EL (cell line): ENCODE results near the gene CUTC.
A peak's percentile ranks its signal among the peaks of the same experiment; 100 is the strongest.

Experiments
- DNase-seq: peaks from one replicate; pipeline ENCODE4 v3.0.0-alpha.2; 2016

CUTC gene

DNA sequence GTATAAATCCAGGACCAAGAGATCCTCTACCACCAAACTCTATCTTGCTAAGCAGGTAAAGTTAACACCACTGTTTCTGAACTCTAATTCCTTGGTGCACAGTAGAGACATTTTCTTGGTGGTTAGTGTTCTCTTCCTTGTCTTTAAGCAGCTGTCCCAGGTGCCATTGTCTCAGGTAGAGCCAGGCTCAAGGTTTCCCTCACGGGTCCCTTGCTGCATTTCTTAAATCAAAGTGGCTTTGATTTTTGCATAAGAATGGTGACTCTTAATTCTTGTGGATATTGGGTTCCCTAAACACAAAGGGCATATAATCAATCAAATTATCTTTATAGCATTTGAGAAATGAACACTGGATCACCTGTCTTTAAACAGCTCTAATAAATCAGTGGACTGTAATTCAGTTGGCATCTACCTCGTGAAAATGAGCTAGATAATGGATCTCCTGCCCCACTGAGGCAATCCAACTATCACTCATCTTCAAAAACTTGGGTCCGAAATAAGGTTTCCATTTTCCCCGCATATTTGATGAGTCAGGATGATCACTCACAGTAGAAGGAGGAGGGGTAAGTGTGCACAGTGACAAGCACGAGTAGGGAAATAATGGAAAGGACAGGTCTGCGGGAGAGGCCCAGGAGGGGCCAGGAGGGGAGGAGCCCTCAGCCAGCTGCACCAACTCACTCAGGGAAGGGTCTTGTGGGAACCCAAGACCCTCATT, 52.9 kb downstream of the CUTC start:
- peak; percentile 60 for DNase-seq

DNA sequence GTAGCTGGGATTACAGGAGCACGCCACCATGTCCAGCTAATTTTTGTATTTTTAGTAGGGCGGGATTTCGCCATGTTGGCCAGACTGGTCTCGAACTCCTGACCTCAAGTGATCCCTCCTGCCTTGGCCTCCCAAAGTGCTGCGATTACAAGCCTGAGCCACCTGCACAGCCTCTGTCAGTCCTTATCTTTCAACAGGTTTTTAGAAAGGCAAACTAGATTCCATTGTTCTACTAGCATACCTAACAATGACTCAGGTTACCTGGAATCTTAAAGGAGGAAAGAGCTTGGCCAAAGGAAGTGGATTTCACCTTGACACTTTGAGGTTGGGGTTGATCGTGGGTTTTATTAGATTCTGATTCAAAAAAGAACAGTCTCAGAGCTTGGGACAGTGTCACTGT, 53.6 kb downstream of the CUTC start:
- no peak for DNase-seq

DNA sequence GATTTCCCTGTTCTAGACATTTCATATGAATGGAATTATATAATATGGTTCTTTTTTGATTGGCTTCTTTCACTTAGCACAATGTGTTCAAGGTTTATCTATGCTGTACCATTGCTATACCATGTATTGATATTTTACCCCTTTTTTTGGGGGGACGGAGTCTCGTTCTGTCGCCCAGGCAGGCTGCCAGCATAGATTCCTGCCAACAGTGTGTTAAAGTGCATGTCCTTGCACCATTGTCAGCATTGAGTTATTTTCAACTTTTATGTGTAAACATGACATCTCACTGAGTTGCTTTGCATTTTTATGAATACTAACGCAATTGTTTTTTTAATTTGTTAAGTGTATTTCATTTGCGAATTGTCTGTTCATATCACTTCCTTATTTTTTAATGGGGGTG, 55.3 kb downstream of the CUTC start:
- DNase-seq: no peak

DNA sequence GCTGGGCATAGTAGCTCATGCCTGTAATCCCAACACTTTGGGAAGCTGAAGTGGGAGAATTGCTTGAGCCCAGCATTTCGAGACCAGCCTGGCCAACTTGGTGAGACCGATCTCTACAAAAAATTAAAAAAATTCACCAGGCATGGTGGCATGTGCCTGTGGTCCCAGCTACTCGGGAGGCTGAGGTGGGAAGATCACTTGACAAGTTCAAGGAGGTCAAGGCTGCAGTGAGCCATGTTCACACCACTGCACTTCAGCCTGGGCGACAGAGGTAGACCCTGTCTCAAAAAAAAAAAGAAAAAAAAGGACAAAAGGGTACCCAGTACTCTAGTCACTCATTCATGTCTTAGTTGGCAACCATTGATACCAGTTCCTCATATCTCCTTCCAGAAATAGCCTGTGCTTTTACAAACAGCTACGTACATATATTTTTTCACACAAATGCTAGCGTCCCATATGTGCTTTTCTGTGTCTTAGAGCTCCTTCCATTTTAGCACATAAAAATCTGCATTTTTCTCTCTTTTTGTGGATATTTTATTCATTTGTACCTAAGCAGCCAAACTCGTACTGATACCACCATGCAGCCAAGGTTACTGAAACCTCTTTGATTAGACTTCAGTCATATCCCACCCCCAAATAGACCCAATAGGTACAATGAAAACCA, 55.9 kb downstream of the CUTC start:
- DNase-seq: no peak

DNA sequence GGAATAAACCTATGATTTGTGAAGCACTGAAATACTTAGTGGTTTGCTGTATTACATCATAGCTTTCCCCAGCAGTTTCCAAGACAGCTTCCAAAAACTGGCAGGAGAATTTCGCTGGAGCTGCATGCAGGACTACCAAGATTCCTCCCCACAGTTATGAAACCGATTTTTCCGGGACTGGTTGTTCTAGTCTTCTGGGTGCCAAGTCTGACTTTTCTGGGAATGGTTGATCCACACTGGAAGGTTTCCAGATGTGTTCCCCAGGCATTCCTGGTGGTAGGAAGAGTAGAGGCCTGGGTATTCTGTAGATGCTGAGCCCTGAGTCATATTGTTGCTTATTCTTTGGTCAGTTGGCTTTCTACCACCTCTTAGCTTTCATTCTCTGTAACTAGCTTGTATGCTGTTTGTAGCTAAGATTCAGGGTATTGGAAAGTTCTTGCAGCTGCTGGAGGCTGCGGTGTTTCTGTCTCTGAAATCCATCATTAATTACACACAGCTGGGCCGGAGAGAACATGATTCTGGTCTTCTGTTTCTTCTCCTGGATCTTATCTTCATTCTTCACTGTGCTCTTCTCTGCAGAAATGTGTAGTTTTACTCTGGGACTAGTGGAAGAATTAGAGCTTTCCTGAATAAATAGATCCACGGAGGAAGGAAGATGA, 56.7 kb downstream of the CUTC start:
- peak; percentile 76 for DNase-seq

DNA sequence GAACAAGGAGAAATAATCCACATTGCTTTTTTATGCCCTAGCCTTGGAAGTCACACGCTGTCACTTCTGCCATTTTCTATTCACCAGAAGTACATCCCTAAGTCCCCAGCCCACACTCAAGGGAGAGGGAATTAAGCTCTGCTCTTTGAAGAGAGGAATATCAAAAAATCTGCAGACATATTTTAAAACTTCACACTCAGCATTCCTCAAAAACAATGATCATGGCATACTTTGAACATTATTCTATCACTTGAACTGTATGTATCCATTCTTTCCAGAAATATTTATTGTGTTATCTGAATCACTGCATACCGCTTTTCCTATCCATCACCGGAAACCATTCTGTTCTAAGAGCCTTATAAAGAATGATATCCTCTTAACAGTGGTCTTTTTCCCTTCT, 59.8 kb downstream of the CUTC start:
- no peak for DNase-seq

DNA sequence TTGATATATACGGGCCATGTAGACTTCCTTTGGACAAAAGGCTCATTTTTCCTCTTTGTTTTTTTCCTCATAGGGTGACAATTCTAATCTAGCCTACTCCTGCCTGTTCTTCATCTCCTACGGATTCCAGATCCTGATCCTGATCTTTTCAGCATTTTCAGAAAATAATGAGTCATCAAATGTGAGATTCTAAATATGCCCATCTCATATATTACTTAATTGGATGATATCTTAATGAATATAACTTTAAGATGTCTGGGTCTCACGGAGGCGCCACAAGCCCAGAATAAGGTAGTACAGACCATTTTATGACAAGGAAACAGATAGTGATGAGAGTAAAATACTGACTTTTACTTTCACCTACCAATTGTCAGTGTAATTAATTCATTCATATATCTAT, 61.8 kb downstream of the CUTC start:
- no peak for DNase-seq

DNA sequence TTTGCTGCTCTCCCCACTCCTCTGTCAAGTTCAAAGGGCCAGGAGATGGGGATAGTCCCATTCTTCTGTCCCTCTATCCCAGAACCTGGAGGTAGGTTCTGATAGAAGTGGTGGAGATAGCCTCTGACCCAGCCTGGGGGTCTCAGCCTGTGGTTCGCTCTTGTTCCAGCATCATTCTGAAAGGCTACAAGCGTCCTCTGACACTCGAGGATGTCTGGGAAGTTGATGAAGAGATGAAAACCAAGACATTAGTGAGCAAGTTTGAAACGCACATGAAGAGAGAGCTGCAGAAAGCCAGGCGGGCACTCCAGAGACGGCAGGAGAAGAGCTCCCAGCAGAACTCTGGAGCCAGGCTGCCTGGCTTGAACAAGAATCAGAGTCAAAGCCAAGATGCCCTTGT, 64.9 kb downstream of the CUTC start:
- no peak for DNase-seq

DNA sequence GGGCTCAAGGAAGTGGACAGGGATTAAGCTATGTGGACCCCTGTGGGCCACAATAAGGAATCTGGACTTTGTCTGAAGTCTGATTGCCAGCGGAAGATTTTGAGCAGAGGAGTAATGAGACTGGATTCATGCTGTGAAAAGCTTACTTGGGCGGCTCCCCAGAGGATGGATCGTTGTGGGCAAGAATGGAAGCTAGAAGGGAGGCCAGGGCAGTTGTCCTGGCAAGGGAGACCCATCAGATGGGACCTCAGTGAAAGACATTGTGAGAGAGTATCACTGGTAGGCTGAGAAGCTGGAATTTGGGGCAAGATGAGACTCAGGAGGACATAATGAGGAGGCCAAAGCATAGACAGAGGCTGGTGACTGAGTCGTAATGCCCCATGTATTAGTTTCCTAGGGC, 66.0 kb downstream of the CUTC start:
- DNase-seq: no peak

DNA sequence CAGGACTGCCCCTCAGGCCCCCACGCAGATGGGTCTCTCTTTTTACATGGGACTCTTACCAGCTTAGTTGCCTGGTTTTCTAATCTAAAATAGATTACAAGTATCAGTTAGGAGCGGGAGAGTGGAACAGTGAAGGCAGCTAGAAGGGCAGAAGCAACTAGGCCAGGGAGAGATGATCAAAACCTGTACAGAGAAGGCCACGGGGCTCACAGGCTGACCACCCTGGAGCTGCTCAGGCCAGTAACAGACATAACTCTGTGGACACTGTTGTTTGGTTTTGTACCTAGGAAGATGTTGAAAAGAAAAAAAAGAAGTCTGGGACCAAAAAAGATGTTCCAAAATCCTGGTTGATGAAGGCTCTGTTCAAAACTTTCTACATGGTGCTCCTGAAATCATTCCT, 66.9 kb downstream of the CUTC start:
- DNase-seq: no peak

DNA sequence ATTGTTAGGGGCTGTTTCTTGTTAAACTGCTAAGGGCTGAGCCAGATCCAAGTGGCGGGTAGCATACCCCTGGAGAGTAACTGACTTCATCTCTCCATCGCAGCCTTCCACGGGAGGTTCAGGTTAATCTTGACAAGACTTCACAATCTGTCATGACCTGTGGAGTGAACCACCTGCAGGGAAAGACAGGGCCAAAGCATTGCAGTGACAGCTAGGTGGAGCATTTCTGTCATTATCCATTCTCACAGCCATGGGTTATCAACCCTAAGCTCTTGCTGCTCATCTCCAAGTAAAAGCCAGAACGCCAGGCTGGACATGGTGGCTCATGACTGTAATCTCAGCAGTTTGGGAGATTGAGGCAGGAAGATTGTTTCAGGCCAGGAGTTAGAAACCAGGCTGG, 67.6 kb downstream of the CUTC start:
- DNase-seq: no peak

DNA sequence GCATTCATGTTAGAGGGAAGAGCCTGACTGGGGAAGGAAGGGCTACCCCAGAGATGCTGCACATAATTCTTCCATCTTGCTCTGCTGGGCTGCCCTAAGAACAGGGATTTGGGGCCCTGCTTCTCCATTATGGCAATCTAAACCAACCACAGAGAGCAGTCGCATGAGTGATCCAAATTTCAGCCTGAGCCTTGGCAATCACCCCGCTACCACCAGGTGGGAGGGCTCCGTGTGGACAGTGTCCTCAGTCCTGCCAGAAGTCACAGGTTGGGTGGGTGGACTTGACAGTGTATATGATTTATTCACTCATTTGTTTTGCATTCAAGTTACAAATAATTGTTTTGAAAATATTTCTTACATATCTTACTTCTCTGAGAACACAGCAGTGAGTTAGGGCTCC, 72.4 kb downstream of the CUTC start:
- no peak for DNase-seq

DNA sequence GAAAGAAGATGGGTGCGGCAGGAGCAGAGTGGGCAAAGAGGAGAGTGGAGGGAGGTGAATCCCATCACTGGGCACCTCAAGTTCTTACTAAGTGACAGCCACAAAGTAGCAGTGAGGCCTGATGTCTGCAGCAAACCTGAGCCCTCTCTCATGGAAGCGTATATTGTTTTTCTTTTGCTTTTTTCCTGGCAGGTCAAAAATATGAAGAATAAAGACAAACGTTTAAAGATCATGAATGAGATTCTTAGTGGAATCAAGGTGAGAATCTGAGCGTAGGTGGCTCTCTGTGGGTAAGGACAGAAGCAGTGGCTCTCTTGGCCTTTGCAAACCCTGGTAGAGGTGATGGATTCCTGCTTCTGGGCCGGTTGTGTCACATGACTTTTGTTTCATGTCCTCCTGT, 73.2 kb downstream of the CUTC start:
- DNase-seq: no peak
